ENCODE results near the gene SLC13A3. TPM values are rescaled to one million over a fixed set of nuclear protein-coding genes. Genes with fewer than 3 reads are reported as not detected.

Gene SLC13A3
- polyA plus RNA-seq, 3 donors = 9.0 to 24.9 (median 17.6) TPM

DNA sequence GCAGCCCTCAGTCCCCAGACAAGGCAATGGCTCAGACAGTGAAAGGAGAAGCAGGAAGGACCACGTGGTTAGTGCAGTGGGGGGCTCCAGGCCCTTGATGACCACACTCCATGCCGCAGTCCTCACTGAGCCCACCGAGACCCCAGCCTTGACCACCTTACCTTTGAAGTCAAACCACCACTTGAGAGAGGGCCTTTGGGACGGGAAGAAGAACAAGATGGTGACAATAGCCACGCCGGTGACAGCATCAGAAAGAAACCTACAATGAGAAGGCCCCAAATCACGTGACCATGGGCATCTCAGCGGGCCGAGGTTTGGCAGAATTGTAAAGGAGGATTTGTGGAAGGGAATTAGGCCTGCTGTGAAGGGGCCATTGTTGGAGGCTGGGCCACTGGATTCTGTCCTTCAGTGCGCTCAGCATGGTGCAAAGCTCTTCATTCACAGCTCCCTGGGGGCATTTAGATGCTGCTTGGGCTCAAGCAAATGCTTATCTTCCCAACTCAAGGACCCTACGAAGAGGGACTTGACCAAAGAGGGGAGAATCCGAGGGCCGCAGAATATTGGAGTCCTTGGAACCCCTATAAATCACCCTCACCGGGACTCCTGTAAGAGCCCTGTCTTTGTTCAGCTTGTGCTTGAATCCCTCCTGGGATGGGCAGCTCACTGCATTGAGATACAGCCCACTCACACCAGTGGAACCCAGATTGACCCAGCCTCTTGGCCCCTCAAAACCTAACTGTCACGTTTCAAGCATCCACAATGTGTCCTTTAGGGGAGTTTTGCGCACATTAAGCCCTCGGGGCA is 67.6 kb downstream of the SLC13A3 start:
- no peak for DNase-seq (ENCODE audit: low read depth in 3 of 3, low spot score in 2 of 3)

DNA sequence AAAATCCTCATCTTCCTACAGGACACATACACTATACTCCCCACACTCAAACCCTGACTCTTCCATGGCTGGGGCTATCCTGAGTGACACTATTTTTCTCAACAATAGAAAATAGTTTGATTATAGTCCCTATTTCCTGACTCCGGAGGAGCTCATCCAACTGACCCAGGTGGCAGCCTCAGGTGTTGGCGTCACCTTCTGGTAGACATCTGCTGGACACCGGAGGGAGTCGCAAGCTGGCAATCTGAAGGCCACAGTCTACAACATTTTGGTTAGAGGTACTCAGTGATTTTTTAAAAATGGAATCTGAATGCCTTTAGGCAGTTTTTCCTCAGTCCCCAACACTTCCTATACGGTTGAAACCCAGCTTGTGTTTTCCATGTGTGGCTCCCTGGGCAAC is 68.6 kb downstream of the SLC13A3 start:
- no peak for DNase-seq (ENCODE audit: low read depth in 3 of 3, low spot score in 2 of 3)

DNA sequence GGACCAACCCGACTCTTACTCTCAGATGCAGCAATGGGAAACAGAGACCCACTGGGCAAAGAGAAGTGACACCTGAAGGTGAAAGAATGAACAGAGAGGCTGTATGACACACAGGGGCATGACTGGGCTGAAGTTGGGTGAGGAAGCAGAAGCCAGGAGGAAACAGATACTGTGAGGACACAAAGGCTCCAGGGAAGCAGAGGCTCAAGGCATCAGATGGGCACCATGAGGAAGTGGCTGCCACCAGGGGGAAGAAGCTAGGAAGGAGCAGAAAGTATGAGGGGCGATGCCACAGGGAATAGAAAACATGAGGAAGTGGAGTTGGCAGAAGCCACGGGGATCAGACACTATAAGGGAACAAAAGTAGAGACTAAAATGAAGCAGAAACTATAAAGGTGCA is 69.9 kb downstream of the SLC13A3 start:
- no peak for DNase-seq (ENCODE audit: low read depth in 3 of 3, low spot score in 2 of 3)

DNA sequence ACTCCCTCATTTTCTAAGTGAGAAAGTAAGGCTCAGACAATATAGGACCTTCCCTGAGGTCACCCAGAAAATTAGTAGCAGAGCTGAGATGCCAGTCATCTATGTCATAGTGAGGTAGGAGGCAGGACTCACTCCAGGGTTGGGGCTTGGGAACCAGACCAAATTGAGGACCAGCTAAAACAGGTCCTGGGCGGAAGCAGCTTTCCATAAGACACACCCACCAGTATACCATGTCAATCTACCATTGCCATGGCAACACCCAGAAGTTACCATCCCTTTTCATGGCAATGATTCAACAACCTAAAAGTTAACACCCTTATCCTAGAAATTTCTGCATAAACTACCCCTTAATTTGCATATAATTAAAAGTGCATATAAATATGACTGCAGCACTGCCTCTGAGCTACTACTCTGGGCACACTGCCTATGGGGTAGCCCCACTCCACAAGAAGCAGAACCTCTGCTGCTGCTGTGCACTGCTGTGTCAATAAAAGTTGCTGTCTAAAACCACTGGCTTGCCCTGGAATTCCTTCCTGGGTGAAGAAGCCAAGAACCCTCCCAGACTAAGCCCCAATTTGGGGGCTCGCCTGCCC is 70.5 kb downstream of the SLC13A3 start:
- no peak for DNase-seq (ENCODE audit: low read depth in 3 of 3, low spot score in 2 of 3)

DNA sequence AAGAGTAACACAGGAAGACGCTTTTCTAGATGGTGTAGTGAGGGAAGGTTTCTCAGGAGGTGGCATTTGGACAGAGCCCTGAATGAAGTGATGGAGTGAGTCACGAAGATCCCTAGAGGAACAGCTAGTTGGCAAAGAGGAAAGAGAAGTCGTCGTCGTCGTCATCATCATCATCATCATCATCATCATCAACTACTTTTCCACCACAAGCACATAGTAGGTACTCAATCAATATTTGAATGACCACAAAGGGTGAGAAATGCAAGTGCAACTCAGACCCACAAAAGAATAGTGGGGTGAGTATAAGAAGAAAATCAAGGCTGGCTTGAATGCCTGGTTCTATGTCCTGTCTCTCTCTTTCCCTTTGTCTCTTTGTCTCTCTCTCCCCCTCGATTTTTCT is 72.5 kb downstream of the SLC13A3 start:
- no peak for DNase-seq (ENCODE audit: low read depth in 3 of 3, low spot score in 2 of 3)

DNA sequence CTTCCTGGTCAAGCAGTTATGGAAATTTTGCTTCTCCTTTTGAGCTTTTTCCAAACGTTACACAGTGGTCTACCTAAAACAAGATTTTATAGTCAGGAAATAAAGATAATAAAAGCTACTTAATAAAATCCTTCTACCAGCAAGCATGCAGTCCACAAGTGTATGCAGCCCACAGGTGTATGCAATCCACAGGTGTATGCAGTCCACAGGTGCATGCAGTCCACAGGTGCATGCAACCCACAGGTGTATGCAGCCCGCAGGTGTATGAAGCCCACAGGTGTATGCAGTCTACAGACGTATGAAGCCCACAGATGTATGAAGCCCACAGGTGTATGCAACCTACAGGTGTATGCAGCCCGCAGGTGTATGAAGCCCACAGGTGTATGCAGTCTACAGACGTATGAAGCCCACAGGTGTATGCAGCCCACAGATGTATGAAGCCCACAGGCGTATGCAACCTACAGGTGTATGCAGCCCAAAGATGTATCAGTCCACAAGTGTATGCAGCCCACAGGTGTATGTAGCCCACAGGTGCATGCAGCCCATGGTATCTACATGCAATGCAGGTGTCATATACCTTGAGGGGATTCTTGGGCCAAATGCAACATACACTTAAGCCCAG is 74.4 kb downstream of the SLC13A3 start:
- no peak for DNase-seq (ENCODE audit: low read depth in 3 of 3, low spot score in 2 of 3)

DNA sequence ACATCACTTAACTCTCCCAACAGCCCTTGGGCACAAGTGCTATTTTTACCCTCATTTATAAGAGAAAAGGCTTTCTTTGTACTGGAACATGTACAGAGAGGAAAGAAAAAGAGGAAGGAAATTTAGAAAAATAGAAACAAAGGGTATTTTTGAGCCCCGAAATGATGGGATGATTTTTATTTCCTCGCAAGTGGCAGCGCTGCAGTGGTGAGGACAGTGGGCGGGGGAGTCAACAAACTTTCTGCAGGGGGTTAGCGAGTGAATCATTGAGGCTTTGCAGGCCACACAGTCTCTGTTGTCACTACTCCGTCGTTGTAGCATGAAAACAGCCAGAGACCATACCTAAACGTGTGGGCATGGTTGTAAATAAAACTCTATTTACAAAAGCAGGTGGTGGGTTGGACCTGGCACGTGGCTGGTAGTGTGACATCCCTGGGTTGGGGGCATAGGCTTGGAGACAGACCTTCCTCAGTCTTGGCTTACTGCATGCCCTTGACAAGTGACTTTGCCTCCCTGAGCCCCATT is 75.3 kb downstream of the SLC13A3 start:
- DNase-seq (ENCODE audit: low read depth in 3 of 3, low spot score in 2 of 3) = no peak

DNA sequence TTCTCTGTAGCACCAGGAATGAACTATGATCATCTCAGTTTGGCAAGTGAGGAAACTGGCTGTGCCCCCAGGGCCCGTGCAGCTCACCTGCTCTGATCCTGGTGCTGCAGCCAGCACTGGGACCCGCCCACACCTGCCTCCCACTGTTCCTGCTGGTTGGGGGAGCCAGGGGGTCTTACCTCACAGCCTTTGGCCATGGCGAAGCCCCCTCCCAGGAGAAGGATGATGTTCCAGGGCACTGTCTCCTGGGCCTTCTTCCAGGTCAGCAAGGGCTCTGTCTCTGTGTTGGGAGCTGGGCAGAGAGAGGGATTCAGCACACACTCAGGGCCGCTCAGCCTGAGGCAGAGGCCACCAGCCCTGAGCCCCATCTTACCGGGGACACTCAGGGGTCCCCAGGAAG is 75.9 kb downstream of the SLC13A3 start:
- DNase-seq (ENCODE audit: low read depth in 3 of 3, low spot score in 2 of 3) = no peak

DNA sequence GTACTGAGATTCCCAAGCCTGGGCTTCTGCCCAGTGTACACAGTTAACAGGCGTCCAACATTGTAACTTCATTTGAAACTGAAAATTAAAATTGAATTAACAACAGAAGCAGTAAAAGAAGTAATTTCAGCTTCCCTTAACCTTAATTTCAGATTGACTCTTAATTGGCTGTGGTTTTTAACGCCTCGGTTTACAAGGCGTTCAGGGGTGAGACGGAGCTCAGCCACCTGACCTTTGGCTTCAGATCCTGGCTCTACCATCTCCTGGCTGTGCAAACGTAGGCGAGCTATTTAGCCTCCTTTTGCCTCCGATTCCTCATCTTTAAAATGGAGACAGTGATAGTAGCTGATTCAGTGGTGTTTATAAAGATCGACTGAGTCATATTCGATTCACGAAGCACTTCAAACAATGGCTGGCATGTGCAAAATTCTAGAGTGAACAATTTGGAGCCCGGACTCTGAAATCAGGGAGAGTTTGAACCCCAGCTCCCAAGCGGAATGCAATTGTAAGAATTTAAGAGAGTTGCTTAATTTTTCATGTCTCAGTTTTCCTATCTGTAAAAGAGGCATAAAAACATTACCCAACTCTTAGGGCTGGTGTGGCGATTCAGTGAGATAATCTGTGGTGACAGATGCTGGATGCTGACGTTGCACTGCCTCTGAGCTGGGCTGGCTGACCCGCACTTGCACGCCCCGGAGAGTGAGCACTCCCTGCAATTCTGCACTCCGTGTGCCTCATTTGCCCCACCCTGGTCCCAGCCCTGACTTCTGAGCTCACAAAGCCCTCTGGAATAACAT is 77.3 kb downstream of the SLC13A3 start:
- no peak for DNase-seq (ENCODE audit: low read depth in 3 of 3, low spot score in 2 of 3)

DNA sequence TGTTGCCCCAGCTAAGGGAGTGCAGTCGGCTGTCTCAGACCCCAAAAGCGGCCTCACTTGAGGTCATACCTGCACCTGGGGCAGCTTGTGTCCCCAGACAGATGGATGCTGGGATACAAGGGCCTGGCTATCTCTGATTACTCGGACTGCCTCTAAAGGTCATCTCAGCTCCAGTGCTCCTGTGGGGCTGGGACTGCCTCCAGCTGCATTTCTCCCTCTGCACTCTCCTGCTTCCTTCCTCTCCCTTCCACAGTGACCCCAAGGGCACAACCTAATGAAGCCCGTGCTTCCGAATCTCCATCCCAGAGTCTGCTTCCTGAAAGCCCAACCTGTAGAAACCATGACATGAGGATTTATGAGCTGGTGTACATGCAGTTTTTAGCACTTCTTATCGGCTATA is 78.0 kb downstream of the SLC13A3 start:
- no peak for DNase-seq (ENCODE audit: low read depth in 3 of 3, low spot score in 2 of 3)

DNA sequence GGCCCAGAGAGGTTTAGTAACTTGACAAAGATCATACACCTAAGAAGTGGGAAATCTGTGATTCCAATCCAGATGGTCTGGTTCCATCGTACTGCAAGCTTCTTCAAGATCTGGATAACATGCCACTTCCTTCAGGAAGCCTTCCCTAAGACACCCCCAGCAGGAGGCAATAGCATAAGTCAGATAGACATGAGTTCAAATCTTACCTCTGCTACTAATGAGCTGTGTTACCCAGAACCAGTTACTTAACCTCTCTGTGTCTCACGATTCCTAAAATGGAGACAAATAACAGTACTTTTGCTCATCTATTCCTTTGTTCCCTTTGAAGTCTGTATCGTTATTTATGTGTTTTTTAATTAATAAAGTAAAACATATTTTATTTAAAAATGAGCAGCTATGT is 78.5 kb downstream of the SLC13A3 start:
- no peak for DNase-seq (ENCODE audit: low read depth in 3 of 3, low spot score in 2 of 3)

DNA sequence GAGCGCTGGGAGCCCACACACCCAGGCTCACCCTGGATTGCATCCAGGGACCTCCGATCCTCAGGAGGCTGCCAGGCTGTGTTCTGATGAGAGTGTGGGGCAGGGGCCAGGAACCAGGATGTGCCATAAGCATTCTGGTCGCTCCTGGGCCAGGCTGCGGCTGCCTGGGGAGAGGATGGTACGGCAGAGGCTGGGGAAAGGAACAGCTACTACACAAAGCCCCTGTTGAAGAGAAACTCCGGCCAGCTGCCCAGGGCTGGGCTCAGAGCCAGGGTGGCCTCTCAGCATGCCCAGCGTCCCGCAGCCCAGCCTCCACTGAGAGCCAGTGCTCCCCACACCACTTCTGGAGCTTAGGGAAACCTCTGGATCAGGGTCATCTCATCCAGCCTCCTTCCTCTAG is 79.1 kb downstream of the SLC13A3 start:
- no peak for DNase-seq (ENCODE audit: low read depth in 3 of 3, low spot score in 2 of 3)

DNA sequence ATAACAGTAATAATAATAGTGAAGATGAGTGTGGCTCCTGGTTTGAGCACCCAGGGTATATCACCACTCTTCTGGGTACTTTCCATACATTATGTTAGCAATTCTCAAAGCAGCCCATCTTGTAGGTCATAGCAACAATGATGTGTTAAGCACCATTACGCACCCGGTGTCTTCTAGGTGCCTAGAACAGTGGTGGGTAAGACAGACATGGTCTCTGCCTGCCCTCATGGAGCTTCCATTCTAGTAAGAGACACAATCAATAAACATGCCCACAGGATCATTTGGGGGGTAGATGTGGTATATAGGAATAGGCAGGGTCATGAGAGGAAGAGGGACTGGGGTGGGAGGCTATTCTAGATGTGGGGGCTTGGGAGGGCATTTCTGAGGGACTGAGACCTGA is 79.8 kb downstream of the SLC13A3 start:
- no peak for DNase-seq (ENCODE audit: low read depth in 3 of 3, low spot score in 2 of 3)

DNA sequence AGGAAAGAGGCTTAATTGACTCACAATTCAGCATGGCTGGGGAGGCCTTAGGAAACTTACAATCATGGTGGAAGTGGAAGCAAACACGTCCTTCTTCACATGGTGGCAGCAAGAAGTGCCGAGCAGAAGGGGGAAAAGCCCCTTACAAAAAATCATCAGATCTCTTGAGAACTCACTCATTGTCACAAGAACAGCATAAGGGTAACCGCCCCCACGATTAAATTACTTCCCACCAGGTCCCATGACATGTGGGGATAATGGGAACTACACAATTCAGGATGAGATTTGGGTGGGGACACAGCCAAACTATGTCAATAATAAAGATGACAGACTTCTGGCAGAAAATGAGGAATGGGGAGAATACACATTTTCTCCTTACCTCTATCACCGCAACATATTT is 80.3 kb downstream of the SLC13A3 start:
- DNase-seq (ENCODE audit: low read depth in 3 of 3, low spot score in 2 of 3) = no peak

DNA sequence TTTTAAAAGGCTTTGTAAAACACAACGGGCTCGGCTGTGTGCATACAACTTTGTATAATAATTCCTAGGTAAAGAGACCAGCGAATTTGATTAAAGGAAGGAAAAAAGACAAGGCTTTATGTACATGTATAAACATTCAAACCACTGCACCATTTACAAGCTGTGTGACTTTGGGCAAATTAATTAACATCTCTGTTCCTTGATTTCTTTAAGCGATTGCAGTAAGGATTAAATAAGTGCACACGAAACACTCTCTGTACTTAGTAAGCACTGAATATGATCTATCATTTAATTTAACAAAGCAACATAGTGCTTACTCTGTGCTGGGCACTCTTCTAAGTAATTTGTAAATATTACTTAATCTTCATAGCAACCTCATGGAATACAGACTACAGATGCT is 81.3 kb downstream of the SLC13A3 start:
- no peak for DNase-seq (ENCODE audit: low read depth in 3 of 3, low spot score in 2 of 3)

DNA sequence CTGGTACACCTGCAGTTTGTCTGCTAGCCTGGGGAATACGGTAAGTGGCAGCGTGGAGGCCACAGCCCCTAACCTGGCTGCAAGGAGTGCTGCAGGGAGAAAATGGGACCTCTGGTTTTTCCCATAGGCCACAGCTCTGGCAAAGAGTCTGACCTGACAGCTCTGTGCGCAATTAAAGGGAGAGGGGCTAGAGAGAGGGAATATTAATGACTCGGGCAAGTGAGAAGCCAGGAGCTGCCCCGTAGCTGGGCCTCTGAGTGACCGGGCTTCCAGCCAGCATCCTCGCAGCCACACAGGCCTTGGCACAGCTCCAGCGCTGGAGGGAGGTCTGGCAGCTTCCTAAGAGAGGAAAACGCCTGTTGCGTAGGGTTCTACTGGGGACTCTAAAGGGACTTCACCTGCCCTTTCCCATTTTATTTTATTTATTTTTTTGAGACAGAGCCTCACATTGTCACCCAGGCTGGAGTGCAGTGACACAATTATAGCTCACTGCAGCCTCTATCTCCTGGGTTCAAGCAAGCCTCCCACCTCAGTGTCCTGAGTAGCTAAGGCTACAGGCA is 82.6 kb downstream of the SLC13A3 start:
- DNase-seq (ENCODE audit: low read depth in 3 of 3, low spot score in 2 of 3) = peak; percentile 57 to 74 (median 67)

DNA sequence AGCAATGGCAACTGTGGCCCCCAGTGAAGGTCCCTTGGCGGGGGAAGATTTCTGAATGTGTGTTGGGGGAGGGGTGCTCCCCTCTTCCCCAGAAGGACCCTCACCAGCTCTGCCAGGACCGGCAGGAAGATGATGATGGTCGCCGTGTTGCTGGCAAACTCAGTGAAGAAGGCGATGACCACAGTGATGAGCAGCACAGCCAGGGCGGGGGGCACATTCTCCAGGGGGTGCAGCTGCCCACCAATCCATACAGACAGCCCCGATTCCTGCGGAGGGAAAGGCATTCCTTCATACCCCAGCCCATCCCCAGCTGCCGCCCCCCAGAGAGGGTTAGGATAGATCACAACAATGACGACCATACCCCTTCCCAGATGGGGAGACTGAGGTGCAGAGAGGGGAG is 85.1 kb downstream of the SLC13A3 start:
- no peak for DNase-seq (ENCODE audit: low read depth in 3 of 3, low spot score in 2 of 3)

DNA sequence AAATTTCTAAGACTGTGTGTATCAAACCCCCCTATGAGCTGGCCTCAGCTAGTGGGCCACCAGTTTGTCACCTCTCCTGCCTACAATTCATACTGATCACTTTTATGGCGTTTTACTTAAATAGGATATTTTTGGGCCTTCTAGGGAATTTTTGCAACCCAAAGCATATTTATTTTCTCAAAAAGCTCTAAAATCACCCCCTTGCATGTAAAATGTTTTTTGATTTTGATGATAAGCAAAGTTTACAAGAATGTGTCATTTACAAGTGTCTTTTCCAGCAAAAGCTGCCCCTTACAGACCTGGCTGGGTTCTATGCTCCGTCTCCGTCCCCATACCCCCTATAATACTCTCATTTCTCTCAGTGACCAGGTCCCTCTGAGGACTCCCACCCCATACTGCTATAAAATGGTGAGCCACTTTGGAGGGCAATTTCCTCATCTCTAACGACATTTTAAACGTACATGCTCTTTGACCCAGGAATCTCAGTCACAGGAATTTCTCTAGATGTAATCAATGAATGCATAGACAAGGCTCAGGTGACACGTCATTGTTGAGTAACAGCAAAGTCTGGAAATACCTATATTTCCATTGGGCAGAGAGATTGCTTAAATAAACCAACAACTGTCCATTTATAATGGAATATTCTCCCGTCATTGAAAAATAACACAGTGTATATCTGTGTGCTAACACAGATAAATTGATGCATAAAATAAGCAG is 86.9 kb downstream of the SLC13A3 start:
- DNase-seq (ENCODE audit: low read depth in 3 of 3, low spot score in 2 of 3) = no peak

DNA sequence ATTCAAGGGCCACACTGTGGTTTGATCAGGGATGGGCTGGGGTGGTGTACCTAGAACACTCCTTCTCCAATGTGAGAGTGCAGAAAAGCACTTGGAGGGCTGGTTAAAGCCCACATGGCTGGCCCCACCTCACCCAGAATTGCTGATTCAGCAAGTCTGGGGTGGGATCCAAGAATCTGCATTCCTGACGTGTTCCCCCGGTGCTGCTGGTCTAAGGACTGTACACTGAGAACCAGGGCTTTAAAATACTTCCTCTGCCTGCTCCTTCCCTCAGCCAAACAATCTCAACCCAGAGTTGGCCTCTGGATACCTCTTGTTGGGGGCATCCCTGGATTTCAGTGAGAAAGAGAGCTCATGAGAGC is 87.4 kb downstream of the SLC13A3 start:
- no peak for DNase-seq (ENCODE audit: low read depth in 3 of 3, low spot score in 2 of 3)

DNA sequence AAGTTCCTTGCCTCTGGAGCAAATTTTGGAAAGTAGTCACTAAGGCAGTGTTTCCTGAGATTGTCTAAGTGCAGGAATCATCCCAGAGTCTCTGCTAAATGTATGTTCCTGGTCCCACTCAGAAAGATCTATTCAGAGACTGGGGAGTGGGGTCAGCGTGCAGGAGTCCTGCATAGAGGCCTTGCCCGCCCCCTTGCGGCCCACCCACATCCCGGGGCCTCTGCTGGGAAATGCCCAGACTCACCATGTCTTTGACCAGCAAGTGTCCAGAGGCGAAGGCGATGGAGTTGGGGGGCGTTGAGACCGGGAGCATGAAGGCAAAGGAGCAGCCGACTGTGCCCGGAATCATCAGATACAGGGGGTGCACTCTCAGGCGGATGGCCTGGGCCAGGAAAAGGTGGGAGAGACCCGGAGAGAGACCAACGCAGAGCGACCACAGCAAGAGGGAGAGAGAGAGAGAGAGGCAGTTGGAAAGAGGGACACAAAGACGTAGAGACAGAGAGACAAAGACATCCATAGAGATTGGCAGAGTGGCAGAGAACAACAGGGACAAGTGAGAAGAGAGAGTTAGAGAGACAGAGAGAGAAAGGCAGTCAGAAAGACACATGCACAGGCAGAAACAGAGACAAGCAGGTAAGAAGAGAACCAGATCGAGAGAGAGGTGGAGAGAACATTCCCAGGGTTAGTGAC is 87.9 kb downstream of the SLC13A3 start:
- DNase-seq (ENCODE audit: low read depth in 3 of 3, low spot score in 2 of 3) = no peak
